K562 (cell line): ENCODE measurements around the gene DENND1A. TPM values are rescaled to one million over a fixed set of nuclear protein-coding genes. Genes with fewer than 3 reads are reported as not detected.

Experiments
- ATAC-seq: fragments of 200-7000 bp; cut with Tn5 transposase; 3 replicates; pipeline ENCODE4 v1.9.1; 2020; ENCODE audit warnings: moderate library complexity
- BruUV-seq: library from RNA; stranded (reverse); fragments of 400-500 nt; replicated peaks from 2 replicates; lab custom pipeline; 2021; lab: Mats Ljungman, UMichigan
- CTCF ChIA-PET: fragments of 300-600 bp; formaldehyde crosslinking; extraction: SDS; loops from one replicate; lab custom pipeline; 2021; ENCODE audit warnings: low intra/inter-chr PET ratio; lab: Yijun Ruan, JAX
- POLR2A ChIA-PET: fragments of 300-600, 350-650 bp; sonication (Branson Sonifier 250); formaldehyde crosslinking; extraction: SDS; loops from one replicate; lab custom pipeline; 2021; ENCODE audit warnings: antibody characterized with exemption, inconsistent platforms; lab: Yijun Ruan, JAX
- DNase-seq, 4 experiments: peaks; one replicate each; pipeline versions ENCODE4 v3.0.0 to v3.0.0-alpha.2; 2011 to 2018; ENCODE audit warnings: low spot score in 3 of 4, mixed read lengths in 3 of 4; ENCODE audit errors: extremely low read depth in 1 of 4
- FAIRE-seq: peaks from 2 replicates; lab custom pipeline; 2011; peaks lifted over from hg19 to GRCh38; lab: Jason Lieb, UNC
- H2AFZ ChIP-seq: 2 replicates; pipeline ENCODE4 v1.6.0; 2011; ENCODE audit warnings: low read depth, low read length, control low read depth, inconsistent platforms
- H3K27ac ChIP-seq: fragments of 200-600 bp; 3 replicates; pipeline ENCODE4 v1.8.0; 2011; ENCODE audit warnings: low read depth, mild to moderate bottlenecking, control low read depth, inconsistent platforms, low read length, moderate library complexity, mixed read lengths; ENCODE audit errors: extremely low read depth
- H3K27me3 ChIP-seq, 2 experiments: fragments of 300-600 bp in 1 of 2; 2 replicates in 1 of 2; 3 replicates in 1 of 2; pipeline versions ENCODE4 v1.6.0 to v1.8.0; 2011; ENCODE audit warnings: inconsistent platforms in 2 of 2, low read length in 2 of 2, mild to moderate bottlenecking in 1 of 2, mixed read lengths in 1 of 2, moderate library complexity in 1 of 2; ENCODE audit not compliant: control insufficient read depth in 2 of 2, insufficient read depth in 2 of 2
- H3K36me3 ChIP-seq: fragments of 300-600 bp; 3 replicates; pipeline ENCODE4 v1.8.0; 2011; ENCODE audit warnings: mild to moderate bottlenecking, low read length, inconsistent platforms; ENCODE audit not compliant: control insufficient read depth, insufficient read depth
- H3K4me1 ChIP-seq, 2 experiments: fragments of 200-600 bp in 1 of 2; replicated peaks in 1 of 2; 2 replicates in 1 of 2; 3 replicates in 1 of 2; pipeline versions ENCODE4 v1.5.1 to v1.8.0; 2011; ENCODE audit warnings: inconsistent platforms in 2 of 2, low read length in 2 of 2, mild to moderate bottlenecking in 1 of 2, mixed read lengths in 1 of 2, moderate library complexity in 1 of 2; ENCODE audit not compliant: control insufficient read depth in 2 of 2, insufficient read depth in 2 of 2
- H3K4me2 ChIP-seq: 2 replicates; pipeline ENCODE4 v1.6.1; 2011; ENCODE audit warnings: low read length, control low read depth, inconsistent platforms, mixed read lengths; ENCODE audit not compliant: insufficient read depth
- H3K4me3 ChIP-seq: fragments of 200-600 bp; sonication (generic), shearing (Covaris generic); 2 replicates; pipeline ENCODE4 v1.5.1; 2016; ENCODE audit warnings: control low read depth, inconsistent platforms
- H3K79me2 ChIP-seq: fragments of 200-600 bp; 3 replicates; pipeline ENCODE4 v1.8.0; 2011; ENCODE audit warnings: low read length, inconsistent platforms; ENCODE audit not compliant: control insufficient read depth, insufficient read depth
- H3K9ac ChIP-seq, 2 experiments: 2 replicates each; pipeline versions ENCODE4 v1.6.0 to v1.6.1; 2011; ENCODE audit warnings: low read depth in 2 of 2, low read length in 2 of 2, control low read depth in 1 of 2, inconsistent platforms in 1 of 2, mild to moderate bottlenecking in 1 of 2, mixed read lengths in 1 of 2; ENCODE audit not compliant: insufficient read depth in 1 of 2
- H3K9me1 ChIP-seq: one replicate; pipeline ENCODE4 v1.6.0; 2011; ENCODE audit warnings: inconsistent platforms, mild to moderate bottlenecking, low read length, moderate library complexity; ENCODE audit not compliant: control insufficient read depth, insufficient read depth
- H3K9me3 ChIP-seq: replicated peaks from 2 replicates; pipeline ENCODE4 v1.5.1; 2011; ENCODE audit warnings: low read depth, low read length, inconsistent platforms; ENCODE audit not compliant: control insufficient read depth, insufficient read depth
- H4K20me1 ChIP-seq: replicated peaks from 2 replicates; pipeline ENCODE4 v1.6.1; 2011; ENCODE audit warnings: low read length, inconsistent platforms, mixed read lengths; ENCODE audit not compliant: control insufficient read depth, insufficient read depth
- ATF7 ChIP-seq: fragments of 450-650 bp; IDR thresholded peaks from 2 replicates; pipeline ENCODE4 v1.7.1; 2014; ENCODE audit warnings: mild to moderate bottlenecking, moderate library complexity
- BACH1 ChIP-seq: fragments of 200-800 bp; sonication (Bioruptor generic); IDR thresholded peaks from 2 replicates; pipeline ENCODE4 v1.6.1; 2016; ENCODE audit warnings: missing genetic modification characterization, missing compliant biosample characterization
- EP400 ChIP-seq: fragments of 450-650 bp; IDR thresholded peaks from 2 replicates; pipeline ENCODE4 v1.6.1; 2017; ENCODE audit warnings: antibody characterized with exemption, mild to moderate bottlenecking, moderate library complexity
- HES1 ChIP-seq: fragments of 450-650 bp; IDR thresholded peaks from 2 replicates; pipeline ENCODE4 v1.6.1; 2016; ENCODE audit warnings: low read depth, mild to moderate bottlenecking, moderate library complexity
- NRF1 ChIP-seq, 2 experiments: fragments of 450-650 bp; IDR thresholded peaks in 1 of 2; conservative IDR thresholded peaks in 1 of 2; 2 replicates each; pipeline ENCODE4 v1.6.1; 2014; ENCODE audit warnings: mild to moderate bottlenecking in 2 of 2
- SMAD2 ChIP-seq: fragments of 150-350 bp; IDR thresholded peaks from 2 replicates; pipeline ENCODE4 v1.6.1; 2014; ENCODE audit warnings: low read depth, mild to moderate bottlenecking, low read length
- SRSF1 ChIP-seq: fragments of 200-400 bp; formaldehyde crosslinking; IDR thresholded peaks from 2 replicates; pipeline ENCODE4 v1.6.1; 2017; ENCODE audit warnings: mild to moderate bottlenecking, low read depth, low read length, moderate library complexity
- TEAD4 ChIP-seq, 2 experiments: sonication (generic) in 1 of 2; formaldehyde crosslinking in 1 of 2; IDR thresholded peaks; 2 replicates each; pipeline versions ENCODE4 v1.6.1 to v1.8.0; 2012 to 2022; ENCODE audit warnings: borderline replicate concordance in 1 of 2, inconsistent platforms in 1 of 2, low read length in 1 of 2, mild to moderate bottlenecking in 1 of 2, missing genetic modification reagents in 1 of 2
- WGBS: fragments of 100-300 bp; shearing (Covaris generic); methylation state at CpG from one replicate; pipeline ENCODE4 v1.1.6; 2016; ENCODE audit warnings: low coverage, mixed read lengths; ENCODE audit not compliant: insufficient coverage; ENCODE audit errors: missing lambda C conversion rate; 5-methylcytosine and 5-hydroxymethylcytosine counted together
- in situ Hi-C: fragments of 300-500 bp; cut with MboI; formaldehyde crosslinking; loops from 4 replicates; pipeline ENCODE4 v1.15.0; 2018; ENCODE audit warnings: inconsistent platforms, mixed read lengths
- intact Hi-C: fragments of 100-400 bp; cut with micrococcal nuclease; formaldehyde crosslinking; loops from 2 replicates; pipeline ENCODE4 v1.14.2; 2022
- polyA plus RNA-seq, 8 experiments: library from polyadenylated mRNA; depleted of rRNA in 4 of 8; stranded (reverse) in 5 of 8; unstranded in 3 of 8; fragments of >200 nt; fragmentation: Nextera tagmentation in 2 of 8; fragmentation: Illumina TruSeq in 1 of 8; extraction: Ambion mirVana in 2 of 8; extraction: Trizol in 1 of 8; gene quantifications; 2 replicates each; pipeline versions ENCODE4 v1.2.1 to v1.2.3, GENCODE V29; 2011 to 2014; ENCODE audit warnings: inconsistent platforms in 1 of 8, missing spikeins in 1 of 8
- total RNA-seq, 7 experiments: library from RNA; depleted of rRNA in 6 of 7; stranded (reverse); fragments of >200 nt in 6 of 7; fragmentation: Illumina TruSeq in 2 of 7; extraction: Trizol in 2 of 7; gene quantifications; 2 replicates each; pipeline versions ENCODE4 v1.2.1 to v1.2.3, GENCODE V29; 2011 to 2021; ENCODE audit warnings: low replicate concordance in 1 of 7
- TF ChIP-seq, protein P1 (sequence below), 2 experiments: fragments of 450-650 bp in 1 of 2; sonication (generic) in 1 of 2; formaldehyde crosslinking in 1 of 2; IDR thresholded peaks; 2 replicates each; pipeline versions ENCODE4 v1.7.1 to v1.9.0; 2016 to 2022; ENCODE audit warnings: inconsistent platforms in 1 of 2, mild to moderate bottlenecking in 1 of 2, missing genetic modification reagents in 1 of 2

The DENND1A gene
- total and polyA plus RNA-seq, 9 of the 15 experiments (the other 6 are each of a cell fraction or from before 2014, with no cell fraction given), result 7.6 to 29.5 (median 15.7) TPM

DNA sequence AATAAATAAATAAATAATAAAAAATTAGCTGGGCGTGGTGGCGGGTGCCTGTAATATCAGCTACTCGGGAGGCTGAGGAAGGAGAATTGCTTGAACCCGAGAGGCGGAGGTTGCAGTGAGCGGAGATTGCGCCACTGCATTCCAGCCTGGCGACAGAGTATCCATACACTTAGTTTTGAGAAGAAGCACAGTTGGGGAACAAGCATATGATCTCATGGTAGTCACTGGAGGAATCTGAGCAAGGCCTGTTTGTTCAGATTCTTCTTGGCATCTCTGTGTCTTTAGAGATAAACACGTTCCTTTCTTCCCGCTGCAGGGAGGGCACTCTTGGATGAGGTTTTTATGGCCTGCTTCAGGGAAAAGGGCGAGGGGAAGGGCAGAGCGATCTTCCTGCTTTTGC lies 15.6 kb upstream of the DENND1A start:
- FAIRE-seq, result no peak
- intact Hi-C loops, result no loop called here
- no peak for TF ChIP-seq TEAD4 (IDR thresholded peaks at IDR 0.05; ENCODE audit: low read length)
- TF ChIP-seq TEAD4 (CRISPR knock-in tag; IDR thresholded peaks at IDR 0.05; ENCODE audit: borderline replicate concordance), result no peak
- TF ChIP-seq, protein P1, sequence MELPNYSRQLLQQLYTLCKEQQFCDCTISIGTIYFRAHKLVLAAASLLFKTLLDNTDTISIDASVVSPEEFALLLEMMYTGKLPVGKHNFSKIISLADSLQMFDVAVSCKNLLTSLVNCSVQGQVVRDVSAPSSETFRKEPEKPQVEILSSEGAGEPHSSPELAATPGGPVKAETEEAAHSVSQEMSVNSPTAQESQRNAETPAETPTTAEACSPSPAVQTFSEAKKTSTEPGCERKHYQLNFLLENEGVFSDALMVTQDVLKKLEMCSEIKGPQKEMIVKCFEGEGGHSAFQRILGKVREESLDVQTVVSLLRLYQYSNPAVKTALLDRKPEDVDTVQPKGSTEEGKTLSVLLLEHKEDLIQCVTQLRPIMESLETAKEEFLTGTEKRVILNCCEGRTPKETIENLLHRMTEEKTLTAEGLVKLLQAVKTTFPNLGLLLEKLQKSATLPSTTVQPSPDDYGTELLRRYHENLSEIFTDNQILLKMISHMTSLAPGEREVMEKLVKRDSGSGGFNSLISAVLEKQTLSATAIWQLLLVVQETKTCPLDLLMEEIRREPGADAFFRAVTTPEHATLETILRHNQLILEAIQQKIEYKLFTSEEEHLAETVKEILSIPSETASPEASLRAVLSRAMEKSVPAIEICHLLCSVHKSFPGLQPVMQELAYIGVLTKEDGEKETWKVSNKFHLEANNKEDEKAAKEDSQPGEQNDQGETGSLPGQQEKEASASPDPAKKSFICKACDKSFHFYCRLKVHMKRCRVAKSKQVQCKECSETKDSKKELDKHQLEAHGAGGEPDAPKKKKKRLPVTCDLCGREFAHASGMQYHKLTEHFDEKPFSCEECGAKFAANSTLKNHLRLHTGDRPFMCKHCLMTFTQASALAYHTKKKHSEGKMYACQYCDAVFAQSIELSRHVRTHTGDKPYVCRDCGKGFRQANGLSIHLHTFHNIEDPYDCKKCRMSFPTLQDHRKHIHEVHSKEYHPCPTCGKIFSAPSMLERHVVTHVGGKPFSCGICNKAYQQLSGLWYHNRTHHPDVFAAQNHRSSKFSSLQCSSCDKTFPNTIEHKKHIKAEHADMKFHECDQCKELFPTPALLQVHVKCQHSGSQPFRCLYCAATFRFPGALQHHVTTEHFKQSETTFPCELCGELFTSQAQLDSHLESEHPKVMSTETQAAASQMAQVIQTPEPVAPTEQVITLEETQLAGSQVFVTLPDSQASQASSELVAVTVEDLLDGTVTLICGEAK (IDR thresholded peaks at IDR 0.05), result no peak
- TF ChIP-seq, protein P1 (CRISPR knock-in tag; IDR thresholded peaks at IDR 0.05), result no peak
- TF ChIP-seq NRF1 (conservative IDR thresholded peaks at IDR 0.05 in 1 of 2, IDR thresholded peaks at IDR 0.05 in 1 of 2), result no peak
- TF ChIP-seq BACH1, result no peak
- no peak for TF ChIP-seq EP400
- no peak for TF ChIP-seq ATF7
- no peak for TF ChIP-seq SRSF1
- TF ChIP-seq SMAD2, result no peak
- no peak for TF ChIP-seq HES1

More for the DNA sequence above, 15.6 kb upstream of the DENND1A start:
- Histone ChIP-seq H3K79me2 (no peaks in the 10 kb centered on the region), H3K4me3 (no peak overlapping the region), H3K9me1 (no peaks in the 10 kb centered on the region), H3K27me3 (peaks cover 0 to 21% of the 10 kb centered on the region in 2 experiments; a peak in 1 of 5 replicates), H3K36me3 (no peaks in the 10 kb centered on the region), H4K20me1 (0 out of 2 replicates have a peak, but pooled peaks cover 4% of the 10 kb centered on the region), H3K4me2 (no peak overlapping the region), H3K9me3 (no peaks in the 10 kb centered on the region), H2AFZ (no peak overlapping the region), H3K4me1 (no peaks in the 10 kb centered on the region), H3K27ac (no peak overlapping the region), H3K9ac (no peak overlapping the region)
- ATAC-seq, result no peak
- ChIA-PET CTCF (no interaction called here), POLR2A (interaction anchor here (0.8 to 1.6 kb wide), 2 partner anchors 9 to 432 kb away, joined by 3 to 4 read pairs; no protein-coding TSS in a partner anchor)
- 50% methylated on average over 12 of the region's 12 CpGs for WGBS
- in situ Hi-C loops, result no loop called here
- no peak for DNase-seq
- no TSS peak for BruUV-seq
